ENCODE measurements around the gene PFAS. TPM values are rescaled to one million over a fixed set of nuclear protein-coding genes. Genes with fewer than 3 reads are reported as not detected.

PFAS gene
- total and polyA plus RNA-seq, 10 of the 15 experiments (the other 5 are each of a cell fraction or from before 2014, with no cell fraction given), result 13.9 to 122 (median 47.2) TPM

DNA sequence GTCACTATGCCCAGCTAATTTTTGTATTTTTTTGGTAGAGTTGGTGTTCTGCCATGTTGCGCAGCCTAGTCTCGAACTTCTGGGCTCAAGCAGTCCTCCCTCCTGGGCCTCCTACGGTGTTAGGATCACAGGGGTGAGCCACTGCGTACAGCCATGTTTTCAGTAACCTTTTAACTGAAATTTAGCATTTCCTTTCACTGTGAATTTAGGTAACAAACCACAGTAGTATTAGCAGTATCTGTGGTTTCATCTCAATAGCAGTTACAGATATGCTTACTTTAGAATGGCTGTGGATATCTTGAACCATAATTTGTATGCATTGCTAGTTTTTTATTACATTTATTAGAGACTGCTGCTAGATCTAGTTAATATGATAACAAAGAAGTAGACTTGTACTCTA is 35.0 kb downstream of the PFAS start:
- BruUV-seq (replicated peaks), result no TSS peak
- H3K9ac ChIP-seq (ENCODE audit: control insufficient read depth, insufficient read depth, low read length), result no peak overlapping the region
- intact Hi-C loops (cut with micrococcal nuclease; ENCODE audit: unreplicated experiment), result no loop called here
- no peak overlapping the region for H3K4me3 ChIP-seq
- in situ Hi-C loops (cut with MboI), result no loop called here
- DNase-seq (ENCODE audit: low read depth, low spot score) (no peak), ATAC-seq (no peak), FAIRE-seq (no peak)
- peaks cover 2% of the 10 kb centered on the region for H3K79me2 ChIP-seq (ENCODE audit: control insufficient read depth, insufficient read depth, low read length)
- SMC1A ChIA-PET (ENCODE audit: uncharacterized antibody, unreplicated experiment), result interaction anchor here (0.7 to 1.0 kb wide), 2 partner anchors 11 to 12 kb away, joined by 3 to 4 read pairs; partner anchors contain the start of gene SLC25A35
- no peak overlapping the region for H3K4me2 ChIP-seq (ENCODE audit: control insufficient read depth, insufficient read depth)
- CTCF ChIA-PET, result interaction anchor here (1.2 kb wide), 1 partner anchor 20 kb away, joined by 4 read pairs; no protein-coding TSS in a partner anchor
- no peaks in the 10 kb centered on the region for H3K27me3 ChIP-seq (replicated peaks in 1 of 2; ENCODE audit: control insufficient read depth in 2 of 2, insufficient read depth in 2 of 2, low read length in 1 of 2)
- WGBS (ENCODE audit: insufficient coverage, insufficient replicate concordance, low lambda C conversion rate, missing lambda C conversion rate), result 86% methylated on average over 4 of the region's 4 CpGs
- no peak overlapping the region for H2AFZ ChIP-seq (ENCODE audit: control insufficient read depth, low read depth, low read length)
- POLR2A ChIA-PET, result interaction anchor here (1.3 kb wide), 1 partner anchor 61 kb away, joined by 4 read pairs; no protein-coding TSS in a partner anchor
- RAD21 ChIA-PET (ENCODE audit: unreplicated experiment), result no interaction called here
- no peak overlapping the region for H3K27ac ChIP-seq (ENCODE audit: control insufficient read depth, insufficient read depth)
- H3K4me1 ChIP-seq (ENCODE audit: control insufficient read depth, insufficient read depth, low read length), result peaks cover under 1% of the 10 kb centered on the region; the same call in 1 of the 2 replicates
- H3K36me3 ChIP-seq (ENCODE audit: control insufficient read depth in 2 of 2, insufficient read depth in 2 of 2, low read length in 1 of 2), result no peaks in the 10 kb centered on the region
- TF ChIP-seq ETV6 (conservative IDR thresholded peaks at IDR 0.05 in 1 of 2, IDR thresholded peaks at IDR 0.05 in 1 of 2; ENCODE audit: borderline replicate concordance in 1 of 2, low read depth in 1 of 2) (no peak), KAT2A (conservative IDR thresholded peaks at IDR 0.05; ENCODE audit: control insufficient read depth, low read depth, low read length) (no peak), SUPT20H (IDR thresholded peaks at IDR 0.05; ENCODE audit: borderline replicate concordance, control insufficient read depth, low read depth, low read length) (no peak), NBN (IDR thresholded peaks at IDR 0.05) (no peak), TAF1 (IDR thresholded peaks at IDR 0.05; ENCODE audit: borderline replicate concordance, low read depth, low read length) (no peak), POU2F2 (IDR thresholded peaks at IDR 0.05; ENCODE audit: borderline replicate concordance, low read depth, low read length) (no peak), BRCA1 (IDR thresholded peaks at IDR 0.05; ENCODE audit: low read depth, low read length) (no peak), STAT1 (conservative IDR thresholded peaks at IDR 0.05) (no peak), RB1 (IDR thresholded peaks at IDR 0.05; ENCODE audit: borderline replicate concordance) (no peak), RAD21 (IDR thresholded peaks at IDR 0.05; ENCODE audit: insufficient read depth, low read depth, low read length) (no peak), MEF2A (IDR thresholded peaks at IDR 0.05; ENCODE audit: insufficient read depth, low read depth, low read length) (no peak), NFYA (IDR thresholded peaks at IDR 0.05; ENCODE audit: borderline replicate concordance, low read depth, low read length) (no peak), PML (IDR thresholded peaks at IDR 0.05; ENCODE audit: low read length) (no peak)
- TF ChIP-seq, protein P1, sequence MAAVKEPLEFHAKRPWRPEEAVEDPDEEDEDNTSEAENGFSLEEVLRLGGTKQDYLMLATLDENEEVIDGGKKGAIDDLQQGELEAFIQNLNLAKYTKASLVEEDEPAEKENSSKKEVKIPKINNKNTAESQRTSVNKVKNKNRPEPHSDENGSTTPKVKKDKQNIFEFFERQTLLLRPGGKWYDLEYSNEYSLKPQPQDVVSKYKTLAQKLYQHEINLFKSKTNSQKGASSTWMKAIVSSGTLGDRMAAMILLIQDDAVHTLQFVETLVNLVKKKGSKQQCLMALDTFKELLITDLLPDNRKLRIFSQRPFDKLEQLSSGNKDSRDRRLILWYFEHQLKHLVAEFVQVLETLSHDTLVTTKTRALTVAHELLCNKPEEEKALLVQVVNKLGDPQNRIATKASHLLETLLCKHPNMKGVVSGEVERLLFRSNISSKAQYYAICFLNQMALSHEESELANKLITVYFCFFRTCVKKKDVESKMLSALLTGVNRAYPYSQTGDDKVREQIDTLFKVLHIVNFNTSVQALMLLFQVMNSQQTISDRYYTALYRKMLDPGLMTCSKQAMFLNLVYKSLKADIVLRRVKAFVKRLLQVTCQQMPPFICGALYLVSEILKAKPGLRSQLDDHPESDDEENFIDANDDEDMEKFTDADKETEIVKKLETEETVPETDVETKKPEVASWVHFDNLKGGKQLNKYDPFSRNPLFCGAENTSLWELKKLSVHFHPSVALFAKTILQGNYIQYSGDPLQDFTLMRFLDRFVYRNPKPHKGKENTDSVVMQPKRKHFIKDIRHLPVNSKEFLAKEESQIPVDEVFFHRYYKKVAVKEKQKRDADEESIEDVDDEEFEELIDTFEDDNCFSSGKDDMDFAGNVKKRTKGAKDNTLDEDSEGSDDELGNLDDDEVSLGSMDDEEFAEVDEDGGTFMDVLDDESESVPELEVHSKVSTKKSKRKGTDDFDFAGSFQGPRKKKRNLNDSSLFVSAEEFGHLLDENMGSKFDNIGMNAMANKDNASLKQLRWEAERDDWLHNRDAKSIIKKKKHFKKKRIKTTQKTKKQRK (IDR thresholded peaks at IDR 0.05; ENCODE audit: low read depth, low read length), result no peak
- TF ChIP-seq, protein P2, sequence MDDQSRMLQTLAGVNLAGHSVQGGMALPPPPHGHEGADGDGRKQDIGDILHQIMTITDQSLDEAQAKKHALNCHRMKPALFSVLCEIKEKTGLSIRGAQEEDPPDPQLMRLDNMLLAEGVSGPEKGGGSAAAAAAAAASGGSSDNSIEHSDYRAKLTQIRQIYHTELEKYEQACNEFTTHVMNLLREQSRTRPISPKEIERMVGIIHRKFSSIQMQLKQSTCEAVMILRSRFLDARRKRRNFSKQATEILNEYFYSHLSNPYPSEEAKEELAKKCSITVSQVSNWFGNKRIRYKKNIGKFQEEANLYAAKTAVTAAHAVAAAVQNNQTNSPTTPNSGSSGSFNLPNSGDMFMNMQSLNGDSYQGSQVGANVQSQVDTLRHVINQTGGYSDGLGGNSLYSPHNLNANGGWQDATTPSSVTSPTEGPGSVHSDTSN (IDR thresholded peaks at IDR 0.05; ENCODE audit: insufficient replicate concordance, low read depth, low read length), result no peak
- TF ChIP-seq, protein P3, sequence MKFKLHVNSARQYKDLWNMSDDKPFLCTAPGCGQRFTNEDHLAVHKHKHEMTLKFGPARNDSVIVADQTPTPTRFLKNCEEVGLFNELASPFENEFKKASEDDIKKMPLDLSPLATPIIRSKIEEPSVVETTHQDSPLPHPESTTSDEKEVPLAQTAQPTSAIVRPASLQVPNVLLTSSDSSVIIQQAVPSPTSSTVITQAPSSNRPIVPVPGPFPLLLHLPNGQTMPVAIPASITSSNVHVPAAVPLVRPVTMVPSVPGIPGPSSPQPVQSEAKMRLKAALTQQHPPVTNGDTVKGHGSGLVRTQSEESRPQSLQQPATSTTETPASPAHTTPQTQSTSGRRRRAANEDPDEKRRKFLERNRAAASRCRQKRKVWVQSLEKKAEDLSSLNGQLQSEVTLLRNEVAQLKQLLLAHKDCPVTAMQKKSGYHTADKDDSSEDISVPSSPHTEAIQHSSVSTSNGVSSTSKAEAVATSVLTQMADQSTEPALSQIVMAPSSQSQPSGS (IDR thresholded peaks at IDR 0.05; ENCODE audit: low read length), result no peak
- no peaks in the 10 kb centered on the region for H3K9me3 ChIP-seq (replicated peaks; ENCODE audit: control insufficient read depth, insufficient read depth, low read length)
- H4K20me1 ChIP-seq (ENCODE audit: control insufficient read depth, insufficient read depth), result no peaks in the 10 kb centered on the region

Measured in GM12878 (cell line).